ENCODE measurements around the gene B4GALNT4.
"Not testable (repeated sequence)": the region's sequence is repeated elsewhere in the genome, so short reads cannot be mapped to it uniquely, and the experiment has no call there.

DNA sequence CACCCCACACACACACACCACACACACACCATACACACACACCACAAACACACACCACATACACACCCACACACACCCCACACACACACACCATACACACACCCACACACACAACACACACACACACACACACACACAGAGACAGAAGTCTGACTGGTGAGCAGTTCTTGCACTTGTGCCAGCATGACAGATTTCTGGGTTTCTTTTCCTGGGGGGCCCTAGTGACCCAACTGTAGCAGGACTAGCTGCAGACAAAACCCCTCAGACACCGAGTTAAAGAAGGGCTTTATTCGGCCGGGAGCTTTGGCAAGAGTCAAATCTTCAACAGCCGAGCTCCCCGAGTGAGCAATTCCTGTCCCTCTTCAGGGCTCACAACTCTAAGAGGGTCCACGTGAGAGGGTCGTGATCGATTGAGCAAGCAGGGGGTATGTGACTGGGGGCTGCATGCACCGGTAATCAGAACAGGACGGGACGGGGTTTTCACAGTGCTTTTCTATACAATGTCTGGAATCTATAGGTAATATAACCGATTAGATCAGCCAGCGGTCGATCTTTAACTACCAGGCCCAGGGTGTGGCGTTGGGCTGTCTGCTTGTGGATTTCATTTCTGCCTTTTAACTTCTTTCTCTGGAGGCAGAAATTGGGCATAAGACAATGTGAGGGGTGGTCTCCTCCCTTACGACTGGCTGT is 19.1 kb upstream of the B4GALNT4 start:
- TF ChIP-seq, protein P1, sequence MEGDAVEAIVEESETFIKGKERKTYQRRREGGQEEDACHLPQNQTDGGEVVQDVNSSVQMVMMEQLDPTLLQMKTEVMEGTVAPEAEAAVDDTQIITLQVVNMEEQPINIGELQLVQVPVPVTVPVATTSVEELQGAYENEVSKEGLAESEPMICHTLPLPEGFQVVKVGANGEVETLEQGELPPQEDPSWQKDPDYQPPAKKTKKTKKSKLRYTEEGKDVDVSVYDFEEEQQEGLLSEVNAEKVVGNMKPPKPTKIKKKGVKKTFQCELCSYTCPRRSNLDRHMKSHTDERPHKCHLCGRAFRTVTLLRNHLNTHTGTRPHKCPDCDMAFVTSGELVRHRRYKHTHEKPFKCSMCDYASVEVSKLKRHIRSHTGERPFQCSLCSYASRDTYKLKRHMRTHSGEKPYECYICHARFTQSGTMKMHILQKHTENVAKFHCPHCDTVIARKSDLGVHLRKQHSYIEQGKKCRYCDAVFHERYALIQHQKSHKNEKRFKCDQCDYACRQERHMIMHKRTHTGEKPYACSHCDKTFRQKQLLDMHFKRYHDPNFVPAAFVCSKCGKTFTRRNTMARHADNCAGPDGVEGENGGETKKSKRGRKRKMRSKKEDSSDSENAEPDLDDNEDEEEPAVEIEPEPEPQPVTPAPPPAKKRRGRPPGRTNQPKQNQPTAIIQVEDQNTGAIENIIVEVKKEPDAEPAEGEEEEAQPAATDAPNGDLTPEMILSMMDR (conservative IDR thresholded peaks at IDR 0.05 in 1 of 2, IDR thresholded peaks at IDR 0.05 in 1 of 2; ENCODE audit: low read depth in 1 of 2, low read length in 2 of 2), result not testable (repeated sequence)
- TF ChIP-seq EZH2 (IDR thresholded peaks at IDR 0.05; ENCODE audit: low read length, missing control alignments), result not testable (repeated sequence)
